NCI-H2227 treated with DMSO at 0.1 percent for 48 hours (cell line): ENCODE results near the gene SOX13.
A peak's percentile ranks its signal among the peaks of the same experiment; 100 is the strongest.

Experiments used
- DNase-seq: peaks from one replicate; lab custom pipeline; 2025; lab: John Stamatoyannopoulos, UW

The SOX13 gene

GRCh38 chr1:204108312-204109141, 35.6 kb downstream of the SOX13 start:
- peak; percentile 75 for DNase-seq

- DNase-seq, result no peak
These were observed 38.1 kb downstream of the SOX13 start for GRCh38 chr1:204110894-204111633.

- no peak for DNase-seq
These were observed 40.2 kb downstream of the SOX13 start for GRCh38 chr1:204112876-204113730.

- DNase-seq, result no peak
These were observed 41.0 kb downstream of the SOX13 start for GRCh38 chr1:204113896-204114295.

GRCh38 chr1:204114606-204115005, 41.7 kb downstream of the SOX13 start:
- no peak for DNase-seq

- no peak for DNase-seq
These were observed 42.2 kb downstream of the SOX13 start for GRCh38 chr1:204115116-204115515.

GRCh38 chr1:204116539-204116938, 43.6 kb downstream of the SOX13 start:
- no peak for DNase-seq

- no peak for DNase-seq
These were observed 49.1 kb downstream of the SOX13 start for GRCh38 chr1:204121840-204122555.

GRCh38 chr1:204123376-204123775, 50.5 kb downstream of the SOX13 start:
- DNase-seq, result no peak

- no peak for DNase-seq
These were observed 51.7 kb downstream of the SOX13 start for GRCh38 chr1:204124639-204125038.

- no peak for DNase-seq
These were observed 52.9 kb downstream of the SOX13 start for GRCh38 chr1:204125759-204126351.

GRCh38 chr1:204126386-204126785, 53.5 kb downstream of the SOX13 start:
- no peak for DNase-seq

- DNase-seq, result no peak
These were observed 54.0 kb downstream of the SOX13 start for GRCh38 chr1:204126956-204127355.

- DNase-seq, result peak; percentile 39
These were observed 54.8 kb downstream of the SOX13 start for GRCh38 chr1:204127597-204128242.

GRCh38 chr1:204128464-204128963, 55.6 kb downstream of the SOX13 start:
- no peak for DNase-seq

- peak; percentile 77 for DNase-seq
These were observed 56.3 kb downstream of the SOX13 start for GRCh38 chr1:204128964-204129896.

GRCh38 chr1:204130178-204130577, 57.3 kb downstream of the SOX13 start:
- no peak for DNase-seq

- no peak for DNase-seq
These were observed 58.3 kb downstream of the SOX13 start for GRCh38 chr1:204130981-204131892.
